Suprapubic skin (tissue), 4 donors: ENCODE data around the gene GRIN2D. TPM values are rescaled to one million over a fixed set of nuclear protein-coding genes. Genes with fewer than 3 reads are reported as not detected.

Source experiments
- DNase-seq, 2 donors: peaks; one replicate each; pipeline ENCODE4 v3.0.0-alpha.2; 2019; ENCODE audit warnings: low spot score in 2 of 2
- H3K27ac ChIP-seq: fragments of 200-600 bp; sonication (generic); one replicate; pipeline ENCODE4 v1.5.1; 2019
- H3K27me3 ChIP-seq: fragments of 200-600 bp; sonication (generic); one replicate; pipeline ENCODE4 v1.5.1; 2019
- H3K36me3 ChIP-seq: fragments of 200-600 bp; sonication (generic); one replicate; pipeline ENCODE4 v1.5.1; 2019
- H3K4me1 ChIP-seq: fragments of 200-600 bp; sonication (generic); one replicate; pipeline ENCODE4 v1.5.1; 2019
- H3K4me3 ChIP-seq: fragments of 200-600 bp; sonication (generic); one replicate; pipeline ENCODE4 v1.5.1; 2019; ENCODE audit warnings: mild to moderate bottlenecking
- H3K9me3 ChIP-seq: fragments of 200-600 bp; sonication (generic); one replicate; pipeline ENCODE4 v1.5.1; 2019
- EP300 ChIP-seq: sonication (generic); formaldehyde crosslinking; IDR thresholded peaks from one replicate; pipeline ENCODE4 v1.6.1; 2017; ENCODE audit warnings: antibody characterized with exemption
- POLR2A ChIP-seq, 2 donors: fragments of 450-650 bp; IDR thresholded peaks; one replicate each; pipeline ENCODE4 v1.6.1; 2017; ENCODE audit warnings: antibody characterized with exemption in 2 of 2, mild to moderate bottlenecking in 2 of 2, moderate library complexity in 2 of 2
- POLR2AphosphoS5 ChIP-seq, 3 donors: sonication (generic); formaldehyde crosslinking; IDR thresholded peaks; one replicate each; pipeline ENCODE4 v1.6.1; 2017; ENCODE audit warnings: antibody characterized with exemption in 3 of 3
- WGBS: methylation state at CpG from one replicate; pipeline ENCODE4 v1.1.5; 2018; 5-methylcytosine and 5-hydroxymethylcytosine counted together
- total RNA-seq, 4 donors: library from RNA; depleted of rRNA; stranded (reverse); fragments of >200 nt; gene quantifications; one replicate each; pipeline ENCODE4 v1.1.0, GENCODE V29; 2016
- TF ChIP-seq, protein P1 (sequence below), 2 donors: fragments of 200-600 bp in 1 of 2; fragments of 450-650 bp in 1 of 2; sonication (generic) in 1 of 2; IDR thresholded peaks; one replicate each; pipeline ENCODE4 v1.5.1; 2016 to 2019; ENCODE audit warnings: antibody characterized with exemption in 2 of 2, mild to moderate bottlenecking in 1 of 2, moderate library complexity in 1 of 2

GRIN2D gene
- total RNA-seq, 4 donors from 2014 or later, result 0.38 to 1.4 (median 0.94) TPM

DNA sequence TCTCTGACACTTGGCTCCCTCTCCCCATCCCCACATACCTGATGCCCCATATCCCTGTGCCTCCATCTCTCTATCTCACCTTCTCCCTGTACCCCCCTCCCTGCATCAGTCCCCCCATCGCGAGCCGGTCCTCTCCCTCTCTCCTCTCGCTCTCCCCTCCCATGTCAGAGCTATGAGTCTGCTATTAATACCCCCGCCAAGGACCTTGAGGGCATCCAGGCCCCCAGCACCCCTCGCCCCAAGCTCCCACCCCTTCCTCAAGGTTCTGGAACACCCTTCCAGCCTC lies 1.6 kb downstream of the GRIN2D start:
- Histone ChIP-seq H3K27me3 (peaks cover 48% of the 10 kb centered on the region), H3K27ac (no peak overlapping the region), H3K4me3 (no peak overlapping the region), H3K9me3 (no peaks in the 10 kb centered on the region), H3K36me3 (no peaks in the 10 kb centered on the region), H3K4me1 (peaks cover 67% of the 10 kb centered on the region)
- TF ChIP-seq POLR2AphosphoS5 (IDR thresholded peaks at IDR 0.05) (no peak), POLR2A (IDR thresholded peaks at IDR 0.05) (no peak), EP300 (no peak)
- WGBS, result 11% methylated on average over 6 of the region's 6 CpGs
- DNase-seq, result no peak

DNA sequence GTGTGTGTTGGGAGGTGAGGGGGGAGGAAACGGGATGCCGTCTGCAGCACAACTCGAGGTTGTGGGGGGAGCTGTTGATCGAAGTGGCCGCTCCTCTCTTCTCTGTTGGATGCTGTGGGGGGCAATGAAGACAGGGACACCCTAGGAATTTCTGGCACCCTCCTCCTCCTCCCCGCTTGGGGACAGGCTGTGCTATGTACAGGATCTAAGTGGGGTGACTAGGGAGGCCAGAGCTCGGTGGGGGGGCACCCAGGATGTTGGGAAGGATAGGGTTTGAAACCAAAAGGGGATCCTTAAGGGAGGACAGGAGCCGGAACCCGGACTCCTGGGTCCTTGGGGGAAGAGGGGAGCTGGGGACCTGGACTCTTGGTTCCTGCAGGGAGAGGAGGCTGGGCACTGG lies 2.0 kb downstream of the GRIN2D start:
- DNase-seq, result no peak
- Histone ChIP-seq H3K27me3 (peaks cover 48% of the 10 kb centered on the region), H3K4me1 (peaks cover 63% of the 10 kb centered on the region), H3K4me3 (no peak overlapping the region), H3K36me3 (no peaks in the 10 kb centered on the region), H3K27ac (no peak overlapping the region), H3K9me3 (no peaks in the 10 kb centered on the region)
- WGBS, result 29% methylated on average over 9 of the region's 9 CpGs
- TF ChIP-seq EP300 (no peak), POLR2A (IDR thresholded peaks at IDR 0.05) (no peak), POLR2AphosphoS5 (IDR thresholded peaks at IDR 0.05) (no peak)
- TF ChIP-seq, protein P1, sequence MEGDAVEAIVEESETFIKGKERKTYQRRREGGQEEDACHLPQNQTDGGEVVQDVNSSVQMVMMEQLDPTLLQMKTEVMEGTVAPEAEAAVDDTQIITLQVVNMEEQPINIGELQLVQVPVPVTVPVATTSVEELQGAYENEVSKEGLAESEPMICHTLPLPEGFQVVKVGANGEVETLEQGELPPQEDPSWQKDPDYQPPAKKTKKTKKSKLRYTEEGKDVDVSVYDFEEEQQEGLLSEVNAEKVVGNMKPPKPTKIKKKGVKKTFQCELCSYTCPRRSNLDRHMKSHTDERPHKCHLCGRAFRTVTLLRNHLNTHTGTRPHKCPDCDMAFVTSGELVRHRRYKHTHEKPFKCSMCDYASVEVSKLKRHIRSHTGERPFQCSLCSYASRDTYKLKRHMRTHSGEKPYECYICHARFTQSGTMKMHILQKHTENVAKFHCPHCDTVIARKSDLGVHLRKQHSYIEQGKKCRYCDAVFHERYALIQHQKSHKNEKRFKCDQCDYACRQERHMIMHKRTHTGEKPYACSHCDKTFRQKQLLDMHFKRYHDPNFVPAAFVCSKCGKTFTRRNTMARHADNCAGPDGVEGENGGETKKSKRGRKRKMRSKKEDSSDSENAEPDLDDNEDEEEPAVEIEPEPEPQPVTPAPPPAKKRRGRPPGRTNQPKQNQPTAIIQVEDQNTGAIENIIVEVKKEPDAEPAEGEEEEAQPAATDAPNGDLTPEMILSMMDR (IDR thresholded peaks at IDR 0.05), result no peak

DNA sequence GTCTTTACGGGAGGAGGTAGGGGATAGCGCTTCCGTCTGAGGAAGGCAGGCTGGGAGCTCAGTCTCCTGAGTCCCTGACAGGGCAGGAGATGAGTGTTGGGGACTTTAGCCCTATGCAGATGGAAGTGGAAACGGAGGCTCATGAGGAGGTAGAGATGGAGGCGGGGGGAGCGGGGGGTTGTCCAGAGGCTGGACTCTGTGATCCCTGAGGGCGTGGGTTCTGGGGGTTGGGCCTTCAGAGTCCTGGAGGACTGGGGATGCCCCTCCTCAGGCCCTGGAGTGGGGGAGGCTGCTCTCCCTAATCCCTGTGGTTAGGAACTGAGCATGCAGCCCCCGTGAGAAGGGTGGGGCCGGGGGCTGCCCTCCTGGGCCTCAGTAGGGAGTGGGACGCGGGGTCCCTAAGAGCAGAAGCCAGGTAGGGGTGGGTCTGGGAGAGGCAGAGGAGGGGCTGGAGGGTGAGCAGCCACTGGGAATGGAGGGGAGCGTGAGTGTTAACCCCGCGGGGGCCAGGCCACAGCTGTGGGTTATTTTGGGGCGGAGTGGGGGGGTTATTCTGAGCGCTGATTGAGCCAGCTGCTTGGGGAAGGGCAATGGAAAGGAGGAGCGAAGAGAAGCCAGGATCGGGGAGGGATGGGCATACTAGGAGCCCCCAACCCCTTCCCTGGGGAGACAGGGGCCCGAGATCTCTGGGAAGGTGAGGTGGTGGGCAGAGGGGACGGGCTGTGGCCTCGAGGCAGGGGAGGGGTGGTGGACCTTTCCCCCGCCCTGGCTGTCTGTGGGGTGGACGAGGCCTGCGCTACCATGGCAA lies 2.8 kb downstream of the GRIN2D start:
- WGBS, result 55% methylated on average over 21 of the region's 24 CpGs
- no peak overlapping the region for H3K27ac ChIP-seq
- H3K27me3 ChIP-seq, result peaks cover 48% of the 10 kb centered on the region
- TF ChIP-seq POLR2AphosphoS5 (IDR thresholded peaks at IDR 0.05), result no peak
- no peak for TF ChIP-seq POLR2A (IDR thresholded peaks at IDR 0.05)
- TF ChIP-seq, protein P1 (IDR thresholded peaks at IDR 0.05), result no peak
- TF ChIP-seq EP300, result no peak
- no peak overlapping the region for H3K4me3 ChIP-seq
- no peaks in the 10 kb centered on the region for H3K9me3 ChIP-seq
- no peak for DNase-seq
- H3K36me3 ChIP-seq, result no peaks in the 10 kb centered on the region
- peaks cover 62% of the 10 kb centered on the region for H3K4me1 ChIP-seq

DNA sequence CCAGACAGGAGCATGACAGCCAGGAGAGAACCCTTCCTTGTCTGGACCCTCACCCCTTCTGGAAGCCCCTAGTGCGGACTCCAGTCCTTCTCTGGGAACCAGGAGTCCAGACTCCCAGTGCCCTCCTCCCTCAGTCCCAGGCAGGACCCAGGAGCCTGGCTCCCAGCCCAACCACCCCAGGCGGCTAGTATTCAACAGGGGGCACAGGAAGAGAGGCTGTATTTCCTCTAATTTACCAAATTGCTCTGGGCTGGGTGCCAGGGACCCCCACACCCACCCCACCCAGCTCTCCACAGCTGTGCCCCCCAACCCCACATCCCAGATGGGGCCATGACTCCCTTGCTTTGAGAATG lies 3.3 kb downstream of the GRIN2D start:
- Histone ChIP-seq H3K4me3 (no peak overlapping the region), H3K4me1 (peaks cover 59% of the 10 kb centered on the region), H3K27ac (no peak overlapping the region), H3K27me3 (peaks cover 48% of the 10 kb centered on the region), H3K36me3 (no peaks in the 10 kb centered on the region), H3K9me3 (no peaks in the 10 kb centered on the region)
- DNase-seq, result no peak
- TF ChIP-seq EP300 (no peak), POLR2AphosphoS5 (IDR thresholded peaks at IDR 0.05) (no peak)
- TF ChIP-seq, protein P1 (IDR thresholded peaks at IDR 0.05), result no peak
- WGBS, result 66% methylated on average over 2 of the region's 2 CpGs

DNA sequence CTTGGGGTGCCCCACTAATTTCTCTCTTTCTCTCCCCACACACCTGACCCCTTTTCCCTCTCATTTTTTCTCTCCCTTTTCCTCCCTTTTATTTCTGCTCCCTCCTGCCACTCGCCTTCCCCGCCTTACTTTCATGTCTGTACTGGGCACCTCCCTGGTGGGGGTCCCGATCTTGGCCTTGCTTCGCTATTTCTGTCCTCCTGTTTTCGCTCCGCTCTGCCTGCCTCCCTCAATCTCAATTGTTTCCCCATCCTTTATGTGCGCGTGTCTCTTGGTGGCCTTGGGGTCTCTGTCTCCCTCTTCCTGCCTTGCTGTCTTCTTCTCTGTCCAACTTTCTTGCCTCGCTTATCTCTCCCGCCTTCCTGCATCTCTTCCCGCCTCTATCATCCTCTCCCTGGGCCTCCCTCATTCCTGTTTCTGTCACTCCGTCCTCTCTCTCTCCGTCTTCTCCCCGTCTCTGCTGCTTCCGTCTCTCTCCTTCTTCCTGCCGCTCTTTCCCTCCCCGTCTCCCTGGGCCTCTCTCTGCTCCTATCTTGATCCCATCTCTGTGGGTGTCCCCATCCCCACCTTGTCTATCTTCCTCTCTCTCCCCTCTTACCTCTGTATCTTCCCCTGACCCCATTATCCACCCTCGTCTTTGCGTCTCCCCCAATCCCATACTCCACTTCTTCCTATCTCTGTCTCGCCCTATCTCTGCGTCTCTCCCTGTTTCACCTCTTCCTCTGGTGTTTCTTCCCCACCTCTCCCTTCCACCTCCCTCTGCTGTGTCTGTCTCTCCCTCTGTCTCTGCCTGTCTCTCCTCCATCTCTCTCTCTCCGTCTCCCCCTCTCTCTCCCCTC lies 4.0 kb downstream of the GRIN2D start:
- peaks cover 59% of the 10 kb centered on the region for H3K4me1 ChIP-seq
- H3K9me3 ChIP-seq, result no peaks in the 10 kb centered on the region
- DNase-seq, result peak in 1 of 2 donors; percentile 71
- H3K36me3 ChIP-seq, result no peaks in the 10 kb centered on the region
- H3K27ac ChIP-seq, result no peak overlapping the region
- H3K4me3 ChIP-seq, result peak overlapping the region; percentile 55
- peaks cover 48% of the 10 kb centered on the region for H3K27me3 ChIP-seq
- 44% methylated on average over 22 of the region's 22 CpGs for WGBS
- TF ChIP-seq POLR2A (IDR thresholded peaks at IDR 0.05) (no peak), EP300 (no peak), POLR2AphosphoS5 (IDR thresholded peaks at IDR 0.05) (no peak)
- TF ChIP-seq, protein P1 (IDR thresholded peaks at IDR 0.05), result no peak
